Suprapubic skin (tissue), 4 donors: Measurements from ENCODE around the gene PLXNA4.

Experiments
- CTCF ChIP-seq, 2 donors: fragments of 200-600 bp in 1 of 2; fragments of 450-650 bp in 1 of 2; sonication (generic) in 1 of 2; IDR thresholded peaks; one replicate each; pipeline ENCODE4 v1.5.1; 2016 to 2019; ENCODE audit warnings: antibody characterized with exemption in 2 of 2, mild to moderate bottlenecking in 1 of 2, moderate library complexity in 1 of 2
- POLR2A ChIP-seq, 2 donors: fragments of 450-650 bp; IDR thresholded peaks; one replicate each; pipeline ENCODE4 v1.6.1; 2017; ENCODE audit warnings: antibody characterized with exemption in 2 of 2, mild to moderate bottlenecking in 2 of 2, moderate library complexity in 2 of 2
- POLR2AphosphoS5 ChIP-seq, 3 donors: sonication (generic); formaldehyde crosslinking; IDR thresholded peaks; one replicate each; pipeline ENCODE4 v1.6.1; 2017; ENCODE audit warnings: antibody characterized with exemption in 3 of 3

DNA sequence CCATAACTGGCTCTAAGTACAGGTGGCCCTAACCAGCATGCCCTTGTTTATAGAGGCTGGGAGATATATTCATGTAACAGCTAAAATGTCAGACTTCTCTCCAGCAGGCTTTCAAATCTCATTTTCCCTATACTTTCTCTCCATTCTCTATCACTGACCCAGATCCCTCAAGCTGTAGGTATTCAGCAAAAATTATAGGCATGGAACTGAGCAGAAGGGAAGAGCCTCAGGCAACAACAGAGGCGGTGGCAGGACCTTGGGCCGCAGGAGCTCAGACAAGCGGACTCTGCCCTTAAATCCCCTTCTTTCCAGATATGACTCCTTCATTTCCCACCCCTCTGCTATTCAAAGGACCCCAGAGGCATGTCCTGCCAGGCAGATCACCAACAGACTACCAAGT, 417.4 kb downstream of the PLXNA4 start:
- TF ChIP-seq CTCF (IDR thresholded peaks at IDR 0.05) = no peak
- TF ChIP-seq POLR2AphosphoS5 (IDR thresholded peaks at IDR 0.05) = no peak
- TF ChIP-seq POLR2A (IDR thresholded peaks at IDR 0.05) = no peak
